B cell (primary cell): Measurements from ENCODE around the gene DIPK1B.

Source experiments
- CTCF ChIP-seq: fragments of 200-600 bp; IDR thresholded peaks from one replicate; pipeline ENCODE4 v1.8.0; 2022; ENCODE audit warnings: antibody characterized with exemption, mild to moderate bottlenecking
- EZH2 ChIP-seq: IDR thresholded peaks from 2 replicates; pipeline ENCODE4 v1.6.1; 2012; ENCODE audit warnings: borderline replicate concordance, low read depth, mild to moderate bottlenecking, moderate library complexity, low read length; ENCODE audit not compliant: insufficient read depth, poor library complexity, severe bottlenecking

GRCh38 chr9:136684339-136684738 is 28.0 kb upstream of the DIPK1B start:
- no peak for TF ChIP-seq CTCF
- TF ChIP-seq EZH2: no peak
